ENCODE measurements around the gene CYBC1. TPM values are rescaled to one million over a fixed set of nuclear protein-coding genes. Genes with fewer than 3 reads are reported as not detected.
A peak's percentile ranks its signal among the peaks of the same experiment; 100 is the strongest.
"Not testable (repeated sequence)": the region's sequence is repeated elsewhere in the genome, so short reads cannot be mapped to it uniquely, and the experiment has no call there.

The CYBC1 gene
- total and polyA plus RNA-seq, 9 donors, result 34.0 to 101 (median 58.6) TPM

DNA sequence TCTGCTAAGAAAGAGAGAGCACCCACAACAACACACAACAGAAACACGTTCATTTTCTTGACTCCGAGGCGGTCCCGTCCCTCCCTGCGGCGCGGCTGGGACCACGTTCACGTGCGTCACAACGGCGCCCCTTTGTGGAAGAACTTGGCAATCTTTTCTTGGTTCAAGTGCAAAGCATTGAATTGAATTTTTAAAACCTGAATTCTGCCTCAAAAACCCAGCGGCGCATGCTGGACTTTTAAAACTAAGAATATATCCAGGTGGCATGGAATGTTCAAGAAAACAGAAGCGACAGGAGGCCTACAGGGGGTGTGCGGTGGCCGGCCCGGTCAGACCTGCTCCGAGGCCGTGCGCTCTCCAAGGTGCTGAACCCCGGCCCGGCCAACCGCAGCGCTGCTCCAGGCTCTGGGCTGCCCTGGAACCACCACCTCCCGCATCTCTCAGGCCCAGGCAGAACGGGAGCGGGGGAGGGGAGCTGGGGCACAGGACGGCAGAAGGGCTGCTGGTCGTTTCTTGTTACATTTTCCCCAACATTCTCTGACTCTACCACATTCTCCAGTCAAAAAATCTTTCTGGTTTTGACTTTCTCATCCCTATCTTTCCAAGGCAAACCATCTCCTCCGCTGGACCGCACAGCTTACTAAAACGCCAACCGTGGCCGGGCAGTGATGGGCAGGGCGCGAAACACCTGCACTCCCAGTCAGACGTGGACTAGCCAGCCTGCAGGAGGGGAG lies 35.8 kb downstream of the CYBC1 start:
- intact Hi-C loops (cut with DNase I), result loop anchor here in 2 of 4 donors (5.0 to 10.0 kb wide), 2 partner anchors 60 to 62 kb away; partner anchors contain the start of gene TEX19 (in 1 of the 2)
- Histone ChIP-seq H3K27me3 (no peaks in the 10 kb centered on the region), H3K9me3 (no peaks in the 10 kb centered on the region), H3K4me3 (no peak overlapping the region), H3K36me3 (no peaks in the 10 kb centered on the region), H3K4me1 (ENCODE audit: insufficient read depth) (peaks cover 10% of the 10 kb centered on the region), H3K27ac (no peak overlapping the region)
- TF ChIP-seq, protein P1, sequence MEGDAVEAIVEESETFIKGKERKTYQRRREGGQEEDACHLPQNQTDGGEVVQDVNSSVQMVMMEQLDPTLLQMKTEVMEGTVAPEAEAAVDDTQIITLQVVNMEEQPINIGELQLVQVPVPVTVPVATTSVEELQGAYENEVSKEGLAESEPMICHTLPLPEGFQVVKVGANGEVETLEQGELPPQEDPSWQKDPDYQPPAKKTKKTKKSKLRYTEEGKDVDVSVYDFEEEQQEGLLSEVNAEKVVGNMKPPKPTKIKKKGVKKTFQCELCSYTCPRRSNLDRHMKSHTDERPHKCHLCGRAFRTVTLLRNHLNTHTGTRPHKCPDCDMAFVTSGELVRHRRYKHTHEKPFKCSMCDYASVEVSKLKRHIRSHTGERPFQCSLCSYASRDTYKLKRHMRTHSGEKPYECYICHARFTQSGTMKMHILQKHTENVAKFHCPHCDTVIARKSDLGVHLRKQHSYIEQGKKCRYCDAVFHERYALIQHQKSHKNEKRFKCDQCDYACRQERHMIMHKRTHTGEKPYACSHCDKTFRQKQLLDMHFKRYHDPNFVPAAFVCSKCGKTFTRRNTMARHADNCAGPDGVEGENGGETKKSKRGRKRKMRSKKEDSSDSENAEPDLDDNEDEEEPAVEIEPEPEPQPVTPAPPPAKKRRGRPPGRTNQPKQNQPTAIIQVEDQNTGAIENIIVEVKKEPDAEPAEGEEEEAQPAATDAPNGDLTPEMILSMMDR (IDR thresholded peaks at IDR 0.05), result peak; percentile 31 to 60 (median 54)
- TF ChIP-seq POLR2A (IDR thresholded peaks at IDR 0.05), result no peak
- WGBS, 3 donors, result 16 to 19% (median 17%) methylated on average over 38 of the region's 38 CpGs
- peak; percentile 66 to 87 (median 80) for DNase-seq

DNA sequence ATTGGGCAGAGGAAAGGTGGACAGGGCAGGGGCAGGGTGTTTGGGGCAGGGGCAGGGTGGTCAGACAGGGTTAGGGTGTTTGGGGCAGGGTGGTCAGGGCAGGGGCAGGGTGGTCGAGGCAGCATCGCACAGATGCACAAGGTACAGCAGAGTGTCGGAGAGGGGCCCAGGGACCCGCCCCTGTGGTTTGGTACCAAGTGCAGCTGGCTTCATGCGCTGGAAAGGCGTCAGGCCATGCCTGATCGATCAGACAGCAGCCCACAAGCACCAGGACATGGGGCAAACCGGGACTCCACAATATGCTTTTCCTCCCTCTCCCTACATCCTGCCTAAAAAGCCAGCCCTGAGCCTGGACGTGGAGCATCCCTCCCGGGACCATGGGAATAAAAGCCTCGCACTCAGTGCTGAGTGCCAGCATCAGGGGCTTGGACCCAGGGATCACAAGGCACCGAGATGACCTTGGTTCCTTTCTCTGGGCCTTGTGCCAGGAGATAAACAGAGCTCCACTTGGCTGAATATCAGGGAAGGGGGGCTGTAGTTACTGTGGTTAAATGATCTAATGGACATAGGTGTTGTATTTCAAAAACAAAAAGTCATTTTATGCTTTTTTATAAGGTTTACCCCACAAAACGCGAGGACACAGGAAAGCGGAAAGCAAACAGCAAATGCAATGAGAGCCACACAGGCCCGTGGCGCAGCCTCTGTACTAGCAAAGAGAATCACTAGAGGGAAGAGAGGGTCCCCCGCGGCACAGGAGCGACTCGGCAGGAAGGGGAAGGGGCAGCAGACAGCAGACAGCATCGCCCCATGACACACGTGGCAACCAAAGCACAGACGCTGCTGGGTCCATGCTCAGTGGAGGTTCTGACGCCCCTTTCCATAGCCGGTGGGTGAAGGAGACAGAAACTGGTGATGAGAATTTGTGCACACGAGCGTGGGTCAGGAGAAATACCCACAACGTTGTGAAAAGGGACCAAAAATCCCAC lies 37.7 kb downstream of the CYBC1 start:
- 78 to 83% (median 80%) methylated on average over 29 of the region's 29 CpGs for WGBS, 3 donors
- H3K36me3 ChIP-seq, result no peaks in the 10 kb centered on the region
- no peak for DNase-seq
- H3K27ac ChIP-seq, result no peak overlapping the region
- no peak overlapping the region for H3K4me3 ChIP-seq
- intact Hi-C loops (cut with DNase I), result loop anchor here in 1 of 4 donors (10.0 kb wide), 1 partner anchor 58 kb away; the partner anchor contains the start of gene TEX19
- peaks cover 7% of the 10 kb centered on the region for H3K4me1 ChIP-seq (ENCODE audit: insufficient read depth)
- no peak for TF ChIP-seq EP300 (IDR thresholded peaks at IDR 0.05)
- no peak for TF ChIP-seq POLR2A (IDR thresholded peaks at IDR 0.05)
- TF ChIP-seq, protein P1 (IDR thresholded peaks at IDR 0.05), result no peak
- H3K27me3 ChIP-seq, result no peaks in the 10 kb centered on the region
- H3K9me3 ChIP-seq, result no peaks in the 10 kb centered on the region

DNA sequence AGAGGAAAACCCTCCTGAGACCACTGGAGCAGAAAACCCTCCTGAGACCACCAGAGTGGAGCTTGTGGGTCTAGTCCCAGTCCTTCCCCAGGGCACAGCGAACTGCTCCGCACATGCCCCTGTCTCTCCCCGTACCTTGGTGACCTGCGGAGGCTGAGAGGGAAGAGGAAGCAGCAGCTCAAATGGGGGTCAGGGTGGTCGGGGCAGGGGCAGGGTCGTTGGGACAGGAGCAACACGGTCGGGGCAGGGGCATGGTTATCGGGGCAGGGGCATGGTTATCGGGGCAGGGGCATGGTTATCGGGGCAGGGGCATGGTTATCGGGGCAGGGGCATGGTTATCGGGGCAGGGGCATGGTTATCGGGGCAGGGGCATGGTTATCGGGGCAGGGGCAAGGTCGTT lies 38.5 kb downstream of the CYBC1 start:
- not testable (repeated sequence) for DNase-seq; H3K27ac ChIP-seq; H3K27me3 ChIP-seq; H3K4me1 ChIP-seq (ENCODE audit: insufficient read depth); H3K9me3 ChIP-seq; H3K4me3 ChIP-seq; H3K36me3 ChIP-seq
- intact Hi-C loops (cut with DNase I), result loop anchor here in 1 of 4 donors (10.0 kb wide), 1 partner anchor 57 kb away; the partner anchor contains the start of gene TEX19
- WGBS, 3 donors, result 86 to 91% (median 88%) methylated on average over 16 of the region's 16 CpGs

DNA sequence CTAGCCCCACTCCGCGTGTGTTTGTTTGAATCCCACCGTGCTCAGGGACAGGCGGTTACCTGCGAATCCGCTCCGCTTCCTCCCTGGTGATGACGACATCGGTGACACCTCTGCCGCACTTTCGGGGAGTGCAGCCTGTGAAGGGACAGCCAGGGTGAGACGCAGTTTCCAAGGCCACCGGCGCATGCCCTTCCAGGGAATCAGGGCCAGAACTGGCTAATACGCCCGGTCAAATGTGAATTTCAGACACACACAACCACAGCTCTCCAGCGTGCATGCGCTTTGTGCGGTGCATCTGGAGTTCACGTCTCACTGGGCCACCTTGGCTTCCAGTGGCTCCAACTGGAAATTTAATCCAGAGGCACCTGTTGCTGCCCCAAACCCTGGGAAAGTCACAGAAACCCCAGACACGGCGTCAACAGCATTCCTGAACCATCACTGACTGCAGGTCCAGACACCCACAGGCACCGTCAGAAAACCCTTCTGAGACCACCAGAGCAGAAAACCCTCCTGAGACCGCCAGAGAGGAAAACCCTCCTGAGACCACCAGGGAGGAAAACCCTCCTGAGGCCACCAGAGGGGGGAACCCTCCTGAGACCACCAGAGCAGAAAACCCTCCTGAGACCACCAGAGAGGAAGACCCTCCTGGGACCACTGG lies 39.0 kb downstream of the CYBC1 start:
- intact Hi-C loops (cut with DNase I), result loop anchor here in 1 of 4 donors (10.0 kb wide), 1 partner anchor 57 kb away; the partner anchor contains the start of gene TEX19
- no peak for TF ChIP-seq EP300 (IDR thresholded peaks at IDR 0.05)
- no peak for TF ChIP-seq POLR2A (IDR thresholded peaks at IDR 0.05)
- TF ChIP-seq, protein P1 (IDR thresholded peaks at IDR 0.05), result no peak
- peaks cover 5% of the 10 kb centered on the region for H3K4me1 ChIP-seq (ENCODE audit: insufficient read depth)
- DNase-seq, result no peak
- no peak overlapping the region for H3K4me3 ChIP-seq
- WGBS, 3 donors, result 93 to 96% (median 94%) methylated on average over 24 of the region's 24 CpGs
- no peaks in the 10 kb centered on the region for H3K9me3 ChIP-seq
- no peak overlapping the region for H3K27ac ChIP-seq
- H3K36me3 ChIP-seq, result no peaks in the 10 kb centered on the region
- no peaks in the 10 kb centered on the region for H3K27me3 ChIP-seq
